IMR-90 (cell line): ENCODE data around the gene GPRIN3. TPM values are rescaled to one million over a fixed set of nuclear protein-coding genes. Genes with fewer than 3 reads are reported as not detected.

Source experiments
- ATAC-seq: fragments of 200-7000 bp; cut with Tn5 transposase; 2 replicates; pipeline ENCODE4 v1.9.1; 2020; ENCODE audit warnings: low read depth, mild to moderate bottlenecking, moderate library complexity
- BruUV-seq: library from RNA; stranded (reverse); fragments of 400-500 nt; replicated peaks from 2 replicates; lab custom pipeline; 2021; lab: Mats Ljungman, UMichigan
- CTCF ChIA-PET: fragments of 300-600 bp; formaldehyde crosslinking; extraction: SDS; loops from one replicate; lab custom pipeline; 2021; ENCODE audit warnings: antibody characterized with exemption; lab: Yijun Ruan, JAX
- POLR2A ChIA-PET: fragments of 300-600 bp; sonication (Branson Sonifier 250); formaldehyde crosslinking; loops from one replicate; lab custom pipeline; 2022; ENCODE audit warnings: antibody characterized with exemption; ENCODE audit not compliant: unreplicated experiment; lab: Charles Lee
- DNase-seq: peaks from one replicate; pipeline ENCODE4 v3.0.0; 2013
- H2AFZ ChIP-seq: replicated peaks from 2 replicates; pipeline ENCODE3; 2013; ENCODE audit warnings: low read length, mild to moderate bottlenecking; ENCODE audit not compliant: poor library complexity
- H2AK5ac ChIP-seq: 2 replicates; pipeline ENCODE4 v1.6.1; 2013; ENCODE audit warnings: low read depth, low read length, inconsistent platforms
- H2AK9ac ChIP-seq: replicated peaks from 2 replicates; pipeline ENCODE3; 2013; ENCODE audit warnings: mild to moderate bottlenecking, low read depth, low read length, moderate library complexity; ENCODE audit not compliant: poor library complexity
- H2BK120ac ChIP-seq: 2 replicates; pipeline ENCODE4 v1.6.1; 2013; ENCODE audit warnings: low read depth, low read length, inconsistent platforms
- H2BK15ac ChIP-seq: 3 replicates; pipeline ENCODE4 v1.6.1; 2013; ENCODE audit warnings: low read depth, low read length, inconsistent platforms
- H2BK20ac ChIP-seq: 2 replicates; pipeline ENCODE4 v1.6.1; 2013; ENCODE audit warnings: low read depth, mild to moderate bottlenecking, inconsistent platforms, low read length, moderate library complexity
- H2BK5ac ChIP-seq: 2 replicates; pipeline ENCODE4 v1.6.1; 2013; ENCODE audit warnings: mild to moderate bottlenecking, low read depth, low read length, inconsistent platforms; ENCODE audit not compliant: poor library complexity, severe bottlenecking
- H3K14ac ChIP-seq: replicated peaks from 2 replicates; pipeline ENCODE4 v1.6.1; 2013; ENCODE audit warnings: low read depth, low read length, inconsistent platforms
- H3K18ac ChIP-seq: 2 replicates; pipeline ENCODE4 v1.6.1; 2013; ENCODE audit warnings: low read depth, low read length, control low read depth
- H3K23ac ChIP-seq: 2 replicates; pipeline ENCODE4 v1.6.1; 2013; ENCODE audit warnings: low read depth, low read length, inconsistent platforms
- H3K27ac ChIP-seq: 2 replicates; pipeline ENCODE4 v1.5.1; 2013; ENCODE audit warnings: mild to moderate bottlenecking, control low read depth, low read length; ENCODE audit not compliant: insufficient read depth
- H3K27me3 ChIP-seq: 2 replicates; pipeline ENCODE4 v1.6.1; 2013; ENCODE audit warnings: low read length; ENCODE audit not compliant: control insufficient read depth, insufficient read depth
- H3K36me3 ChIP-seq: 2 replicates; pipeline ENCODE4 v1.6.1; 2013; ENCODE audit warnings: low read length, mixed read lengths; ENCODE audit not compliant: control insufficient read depth, insufficient read depth
- H3K4ac ChIP-seq: 2 replicates; pipeline ENCODE4 v1.6.1; 2013; ENCODE audit warnings: low read depth, low read length, inconsistent platforms
- H3K4me1 ChIP-seq: 2 replicates; pipeline ENCODE4 v1.6.1; 2013; ENCODE audit warnings: low read length, mixed read lengths; ENCODE audit not compliant: control insufficient read depth, insufficient read depth
- H3K4me2 ChIP-seq: 2 replicates; pipeline ENCODE4 v1.6.1; 2013; ENCODE audit warnings: low read depth, mild to moderate bottlenecking, control low read depth, low read length, moderate library complexity
- H3K4me3 ChIP-seq: 2 replicates; pipeline ENCODE4 v1.5.1; 2013; ENCODE audit warnings: low read depth, mild to moderate bottlenecking, control low read depth, low read length, moderate library complexity; ENCODE audit not compliant: insufficient read depth
- H3K56ac ChIP-seq: 2 replicates; pipeline ENCODE4 v1.6.1; 2013; ENCODE audit warnings: low read length, inconsistent platforms; ENCODE audit not compliant: insufficient read depth; ENCODE audit errors: extremely low read depth
- H3K79me1 ChIP-seq, 2 experiments: 2 replicates each; pipeline ENCODE4 v1.6.1; 2013; ENCODE audit warnings: low read length in 2 of 2, inconsistent platforms in 1 of 2, low read depth in 1 of 2
- H3K9ac ChIP-seq: 2 replicates; pipeline ENCODE4 v1.6.1; 2013; ENCODE audit warnings: low read depth, low read length, control low read depth
- H3K9me1 ChIP-seq: 2 replicates; pipeline ENCODE4 v1.6.1; 2013; ENCODE audit warnings: low read length, inconsistent platforms; ENCODE audit not compliant: insufficient read depth
- H3K9me3 ChIP-seq: 2 replicates; pipeline ENCODE4 v1.6.1; 2013; ENCODE audit warnings: low read length; ENCODE audit not compliant: control insufficient read depth, insufficient read depth
- H4K20me1 ChIP-seq: 2 replicates; pipeline ENCODE4 v1.6.1; 2013; ENCODE audit warnings: low read length, inconsistent platforms; ENCODE audit not compliant: insufficient read depth
- H4K5ac ChIP-seq: 2 replicates; pipeline ENCODE4 v1.6.1; 2013; ENCODE audit warnings: mild to moderate bottlenecking, low read depth, low read length, control low read depth
- H4K8ac ChIP-seq, 2 experiments: 2 replicates each; pipeline ENCODE4 v1.6.1; 2013; ENCODE audit warnings: low read depth in 2 of 2, low read length in 2 of 2, control low read depth in 1 of 2, inconsistent platforms in 1 of 2
- H4K91ac ChIP-seq: 2 replicates; pipeline ENCODE4 v1.6.1; 2013; ENCODE audit warnings: low read depth, low read length, inconsistent platforms; ENCODE audit not compliant: insufficient read depth
- BHLHE40 ChIP-seq: fragments of 150-350 bp; IDR thresholded peaks from 2 replicates; pipeline ENCODE4 v1.6.1; 2016; ENCODE audit warnings: mild to moderate bottlenecking, low read depth, low read length
- CEBPB ChIP-seq: IDR thresholded peaks from 2 replicates; pipeline ENCODE4 v1.6.1; 2012; ENCODE audit warnings: low read depth, low read length, improper control_type of control experiment
- CHD1 ChIP-seq: IDR thresholded peaks from 2 replicates; pipeline ENCODE4 v1.6.1; 2012; ENCODE audit warnings: low read depth, low read length, improper control_type of control experiment
- FOS ChIP-seq: fragments of 150-350 bp; IDR thresholded peaks from 2 replicates; pipeline ENCODE4 v1.6.1; 2016; ENCODE audit warnings: low read depth, low read length
- MAZ ChIP-seq: IDR thresholded peaks from 2 replicates; pipeline ENCODE4 v1.6.1; 2012; ENCODE audit warnings: low read depth, mild to moderate bottlenecking, low read length, improper control_type of control experiment, moderate library complexity, borderline replicate concordance
- MXI1 ChIP-seq: IDR thresholded peaks from 2 replicates; pipeline ENCODE4 v1.6.1; 2012; ENCODE audit warnings: low read depth, mild to moderate bottlenecking, low read length, moderate library complexity, borderline replicate concordance
- NFE2L2 ChIP-seq: fragments of 150-350 bp; IDR thresholded peaks from 2 replicates; pipeline ENCODE4 v1.6.1; 2016; ENCODE audit warnings: low read depth, mild to moderate bottlenecking, low read length
- POLR2A ChIP-seq: IDR thresholded peaks from 2 replicates; pipeline ENCODE4 v1.6.1; 2012; ENCODE audit warnings: mild to moderate bottlenecking, low read depth, low read length
- RAD21 ChIP-seq: IDR thresholded peaks from 2 replicates; pipeline ENCODE4 v1.6.1; 2012; ENCODE audit warnings: low read length, improper control_type of control experiment
- RCOR1 ChIP-seq: IDR thresholded peaks from 2 replicates; pipeline ENCODE4 v1.6.1; 2012; ENCODE audit warnings: mild to moderate bottlenecking, low read length, improper control_type of control experiment; ENCODE audit not compliant: insufficient replicate concordance
- RFX5 ChIP-seq: IDR thresholded peaks from 2 replicates; pipeline ENCODE4 v1.8.0; 2012; ENCODE audit warnings: low read depth, mild to moderate bottlenecking, low read length, moderate library complexity
- SMC3 ChIP-seq: fragments of 150-350 bp; IDR thresholded peaks from 2 replicates; pipeline ENCODE4 v1.6.1; 2016; ENCODE audit warnings: low read depth, mild to moderate bottlenecking, antibody characterized with exemption, low read length, moderate library complexity
- WGBS, 2 experiments: methylation state at CpG; one replicate each; pipeline versions ENCODE4 v1.1.5 to v1.1.7; 2013; ENCODE audit warnings: missing lambda C conversion rate in 2 of 2; ENCODE audit not compliant: insufficient read length in 1 of 2; ENCODE audit errors: extremely low coverage in 2 of 2; 5-methylcytosine and 5-hydroxymethylcytosine counted together
- dilution Hi-C: fragments of 300-500 bp; cut with HindIII; formaldehyde crosslinking; loops from one replicate; pipeline ENCODE4 v1.14.3; 2018; ENCODE audit warnings: low sequenced_read_pairs; ENCODE audit not compliant: unreplicated experiment
- in situ Hi-C: fragments of 300-500 bp; cut with MboI; formaldehyde crosslinking; loops from 3 replicates; pipeline ENCODE4 v1.14.3; 2019; ENCODE audit warnings: low sequenced_read_pairs, inconsistent platforms, mixed read lengths
- intact Hi-C: fragments of 100-400 bp; cut with micrococcal nuclease; formaldehyde crosslinking; loops from 2 replicates; pipeline ENCODE4 v1.10.0; 2022
- polyA plus RNA-seq, 3 experiments: library from polyadenylated mRNA; depleted of rRNA; stranded (reverse); fragments of >200 nt; gene quantifications; 2 replicates each; pipeline ENCODE4 v1.2.3, GENCODE V29; 2012; ENCODE audit warnings: low replicate concordance in 1 of 3
- total RNA-seq: library from RNA; depleted of rRNA; stranded (reverse); fragments of >200 nt; gene quantifications from 2 replicates; pipeline ENCODE4 v1.2.3, GENCODE V29; 2012
- TF ChIP-seq, protein P1 (sequence below): conservative IDR thresholded peaks from 2 replicates; pipeline ENCODE4 v1.5.1; 2012; ENCODE audit warnings: mild to moderate bottlenecking, low read depth, low read length, improper control_type of control experiment
- TF ChIP-seq, protein P2 (sequence below): fragments of 150-350 bp; IDR thresholded peaks from 2 replicates; pipeline ENCODE4 v1.6.1; 2017; ENCODE audit warnings: mild to moderate bottlenecking, antibody characterized with exemption, low read length, low read depth

The GPRIN3 gene
- total and polyA plus RNA-seq, 2 of the 4 experiments (the other 2 are of a cell fraction) = under 0.01 TPM; not detected in 1

DNA sequence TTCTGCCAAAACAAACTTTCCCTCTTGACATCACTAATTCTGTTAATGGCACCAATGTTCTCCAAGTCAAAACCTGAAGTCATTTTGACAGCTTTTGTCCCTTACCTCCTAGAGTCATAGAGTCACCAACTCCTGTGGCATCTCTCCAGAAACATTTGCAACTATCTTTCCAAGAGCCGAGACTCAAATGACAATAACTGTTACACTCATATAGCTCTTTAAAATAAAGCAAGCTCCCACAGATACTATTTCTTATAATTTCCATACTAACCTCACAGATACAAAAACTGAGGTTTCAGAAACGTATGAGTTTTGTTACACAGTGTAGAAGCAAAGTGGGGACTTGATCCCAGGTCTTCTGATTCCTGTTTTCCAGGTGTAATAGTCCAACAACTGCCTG lies 18.3 kb downstream of the GPRIN3 start:
- no peaks in the 10 kb centered on the region for H3K79me1 ChIP-seq
- no peak overlapping the region for H3K18ac ChIP-seq
- no peak overlapping the region for H3K14ac ChIP-seq
- no peak overlapping the region for H2BK15ac ChIP-seq
- H4K20me1 ChIP-seq = no peaks in the 10 kb centered on the region
- no peak overlapping the region for H3K9ac ChIP-seq
- no peaks in the 10 kb centered on the region for H3K4me1 ChIP-seq
- ATAC-seq (no peak), DNase-seq (no peak)
- BruUV-seq = no TSS peak
- H3K4me3 ChIP-seq = no peak overlapping the region
- H2BK120ac ChIP-seq = no peak overlapping the region
- H2AK5ac ChIP-seq = no peak overlapping the region
- H3K9me3 ChIP-seq = no peaks in the 10 kb centered on the region
- TF ChIP-seq, protein P1, sequence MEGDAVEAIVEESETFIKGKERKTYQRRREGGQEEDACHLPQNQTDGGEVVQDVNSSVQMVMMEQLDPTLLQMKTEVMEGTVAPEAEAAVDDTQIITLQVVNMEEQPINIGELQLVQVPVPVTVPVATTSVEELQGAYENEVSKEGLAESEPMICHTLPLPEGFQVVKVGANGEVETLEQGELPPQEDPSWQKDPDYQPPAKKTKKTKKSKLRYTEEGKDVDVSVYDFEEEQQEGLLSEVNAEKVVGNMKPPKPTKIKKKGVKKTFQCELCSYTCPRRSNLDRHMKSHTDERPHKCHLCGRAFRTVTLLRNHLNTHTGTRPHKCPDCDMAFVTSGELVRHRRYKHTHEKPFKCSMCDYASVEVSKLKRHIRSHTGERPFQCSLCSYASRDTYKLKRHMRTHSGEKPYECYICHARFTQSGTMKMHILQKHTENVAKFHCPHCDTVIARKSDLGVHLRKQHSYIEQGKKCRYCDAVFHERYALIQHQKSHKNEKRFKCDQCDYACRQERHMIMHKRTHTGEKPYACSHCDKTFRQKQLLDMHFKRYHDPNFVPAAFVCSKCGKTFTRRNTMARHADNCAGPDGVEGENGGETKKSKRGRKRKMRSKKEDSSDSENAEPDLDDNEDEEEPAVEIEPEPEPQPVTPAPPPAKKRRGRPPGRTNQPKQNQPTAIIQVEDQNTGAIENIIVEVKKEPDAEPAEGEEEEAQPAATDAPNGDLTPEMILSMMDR = no peak
- TF ChIP-seq RCOR1 (no peak), BHLHE40 (no peak), CHD1 (no peak), CEBPB (no peak), SMC3 (no peak), NFE2L2 (no peak), MAZ (no peak), RFX5 (no peak), MXI1 (no peak), FOS (no peak), RAD21 (no peak), POLR2A (no peak)
- TF ChIP-seq, protein P2, sequence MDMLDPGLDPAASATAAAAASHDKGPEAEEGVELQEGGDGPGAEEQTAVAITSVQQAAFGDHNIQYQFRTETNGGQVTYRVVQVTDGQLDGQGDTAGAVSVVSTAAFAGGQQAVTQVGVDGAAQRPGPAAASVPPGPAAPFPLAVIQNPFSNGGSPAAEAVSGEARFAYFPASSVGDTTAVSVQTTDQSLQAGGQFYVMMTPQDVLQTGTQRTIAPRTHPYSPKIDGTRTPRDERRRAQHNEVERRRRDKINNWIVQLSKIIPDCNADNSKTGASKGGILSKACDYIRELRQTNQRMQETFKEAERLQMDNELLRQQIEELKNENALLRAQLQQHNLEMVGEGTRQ = no peak
- peaks cover 2% of the 10 kb centered on the region for H3K27me3 ChIP-seq
- H4K8ac ChIP-seq = no peak overlapping the region
- H2BK20ac ChIP-seq = no peak overlapping the region
- dilution Hi-C loops (no loop called here), in situ Hi-C loops (no loop called here), intact Hi-C loops (no loop called here)
- H4K5ac ChIP-seq = no peak overlapping the region
- POLR2A ChIA-PET = no interaction called here
- no peak overlapping the region for H2BK5ac ChIP-seq
- WGBS, 2 experiments = no CpG with 5 or more reads among the region's 2 CpGs
- no peaks in the 10 kb centered on the region for H3K36me3 ChIP-seq
- H2AK9ac ChIP-seq = no peak overlapping the region
- CTCF ChIA-PET = no interaction called here
- no peak overlapping the region for H4K91ac ChIP-seq
- no peak overlapping the region for H3K4me2 ChIP-seq
- H3K56ac ChIP-seq = no peak overlapping the region
- H3K27ac ChIP-seq = no peak overlapping the region
- no peak overlapping the region for H3K4ac ChIP-seq
- no peak overlapping the region for H2AFZ ChIP-seq
- H3K23ac ChIP-seq = no peak overlapping the region
- no peaks in the 10 kb centered on the region for H3K9me1 ChIP-seq
